ENCODE results near the gene MAD1L1.

The MAD1L1 gene

DNA sequence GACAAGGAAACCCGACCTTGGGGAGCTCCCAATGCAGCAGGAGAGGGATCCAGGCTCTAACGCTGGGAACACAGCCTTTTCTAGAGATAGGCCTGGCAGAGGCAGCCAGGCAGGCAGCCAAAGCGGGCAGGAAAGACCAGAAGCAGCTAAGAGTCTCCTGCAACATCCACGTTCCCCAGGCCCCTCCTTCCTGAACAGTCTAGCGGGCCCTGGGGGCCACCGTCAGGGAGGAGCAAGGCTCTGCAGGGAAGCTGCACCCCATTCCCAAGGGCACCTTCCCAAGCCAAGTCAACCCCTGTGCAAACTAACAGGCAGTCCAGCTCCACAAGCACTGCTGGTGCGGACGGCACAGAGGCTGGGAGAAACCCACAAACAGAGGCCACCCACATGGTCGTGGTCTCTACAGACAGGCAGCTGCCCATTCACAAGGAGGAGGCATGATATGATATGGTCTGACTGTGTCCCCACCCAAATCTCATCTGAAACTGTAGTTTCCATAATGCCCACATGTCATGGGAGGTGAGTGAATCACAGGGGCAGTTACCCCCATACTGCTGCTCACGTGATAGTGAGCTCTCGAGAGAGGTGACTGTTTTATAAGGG, 115.7 kb downstream of the MAD1L1 start:
- peak; percentile 27 for DNase-seq (ENCODE audit: low spot score)

- no peak for DNase-seq (ENCODE audit: low spot score)
Measured at GRCh38 chr7:2116448-2116810, 116.3 kb downstream of the MAD1L1 start.

GRCh38 chr7:2115760-2116447, 116.8 kb downstream of the MAD1L1 start:
- no peak for DNase-seq (ENCODE audit: low spot score)

- no peak for DNase-seq (ENCODE audit: low spot score)
Measured at GRCh38 chr7:2114926-2115759, 117.6 kb downstream of the MAD1L1 start.

DNA sequence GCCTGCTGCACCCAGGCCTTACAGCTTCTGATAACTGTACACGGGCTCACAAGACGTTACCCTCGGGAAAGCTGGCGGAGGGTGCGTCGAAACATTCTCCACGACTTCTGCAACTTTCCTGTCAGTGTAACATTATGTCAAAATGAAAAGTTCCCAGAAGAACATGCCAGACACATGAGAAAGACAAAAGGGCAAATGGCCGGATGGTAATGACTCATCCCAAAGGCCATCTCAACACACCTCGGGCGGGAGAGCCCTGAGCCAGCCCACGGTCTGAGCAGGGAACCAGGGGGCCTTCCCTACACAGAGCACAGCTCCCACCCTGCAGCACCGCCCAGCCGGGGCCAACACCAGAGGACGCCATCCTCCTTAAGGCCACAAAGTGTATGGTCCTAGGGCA, 118.7 kb downstream of the MAD1L1 start:
- no peak for DNase-seq (ENCODE audit: low spot score)

- no peak for DNase-seq (ENCODE audit: low spot score)
Measured at GRCh38 chr7:2112261-2113198, 120.2 kb downstream of the MAD1L1 start.

GRCh38 chr7:2111568-2111967, 121.2 kb downstream of the MAD1L1 start:
- no peak for DNase-seq (ENCODE audit: low spot score)

DNA sequence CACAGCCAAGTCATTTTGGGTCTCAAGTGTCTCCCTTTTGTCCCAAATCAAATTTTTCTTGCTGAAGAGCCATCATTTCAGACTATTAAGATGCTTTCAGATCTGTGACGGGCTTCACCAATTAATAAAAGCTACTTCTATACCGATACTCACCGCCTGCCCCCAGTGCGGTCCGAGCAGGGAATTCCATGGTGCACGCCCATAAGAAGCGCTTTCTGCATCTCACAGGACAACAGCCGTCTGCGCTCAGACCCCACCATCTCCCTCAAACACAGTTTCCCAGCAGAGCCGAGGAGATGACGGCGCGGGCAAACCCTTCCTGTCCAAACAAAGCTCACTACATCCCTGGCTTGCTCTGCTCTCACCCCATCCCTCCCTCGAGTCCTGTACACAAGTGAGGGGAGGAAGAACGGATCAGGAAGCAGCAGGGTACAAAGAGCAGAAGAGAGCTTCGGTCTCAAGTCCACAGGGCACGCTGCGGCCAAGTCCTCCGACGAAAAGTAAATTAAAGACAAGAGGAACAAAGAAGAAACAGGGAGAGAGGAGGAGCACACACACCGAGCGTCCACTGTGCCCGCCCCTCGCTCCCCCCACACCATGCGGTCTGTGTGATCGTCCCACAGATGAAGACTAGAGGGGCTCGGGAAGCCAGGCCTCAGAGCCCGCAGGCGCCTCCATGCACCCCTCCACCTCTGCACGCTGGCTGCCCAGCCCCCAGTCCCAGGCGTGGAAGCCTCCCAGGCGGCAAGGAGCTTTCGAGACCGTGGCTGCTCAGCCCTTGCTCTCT, 121.9 kb downstream of the MAD1L1 start:
- no peak for DNase-seq (ENCODE audit: low spot score)

DNA sequence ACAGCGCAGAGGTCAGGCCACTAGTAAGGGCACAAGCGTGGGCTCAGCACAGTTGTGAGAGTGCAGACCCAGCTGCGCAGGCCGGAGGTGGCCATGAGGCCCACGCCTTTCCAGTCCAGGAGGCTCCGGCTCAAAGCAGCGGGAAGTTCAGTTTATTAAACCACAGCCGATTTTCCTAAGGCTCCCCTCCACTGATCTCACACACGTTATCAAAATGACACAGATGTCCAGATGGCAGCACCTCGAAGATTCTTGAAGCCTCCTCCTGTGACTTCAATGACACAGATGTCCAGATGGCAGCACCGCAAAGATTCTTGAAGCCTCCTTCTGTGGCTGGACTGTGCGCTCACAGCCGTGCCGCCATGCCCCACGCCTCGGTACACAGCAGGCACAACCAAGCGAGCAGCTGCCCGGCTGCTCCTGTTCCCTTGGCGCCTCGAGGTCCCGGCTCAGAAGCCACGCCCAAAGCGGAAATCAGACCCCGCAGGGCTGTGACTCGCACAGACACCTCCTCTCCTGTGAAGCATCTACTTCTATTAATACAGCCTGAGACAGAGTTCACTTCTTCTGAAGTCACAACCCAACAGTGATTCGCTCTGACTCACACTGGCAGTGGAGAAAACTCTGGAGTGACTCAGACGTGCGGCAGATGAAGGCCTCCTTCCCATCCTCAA, 122.7 kb downstream of the MAD1L1 start:
- DNase-seq (ENCODE audit: low spot score) = peak; percentile 86

DNA sequence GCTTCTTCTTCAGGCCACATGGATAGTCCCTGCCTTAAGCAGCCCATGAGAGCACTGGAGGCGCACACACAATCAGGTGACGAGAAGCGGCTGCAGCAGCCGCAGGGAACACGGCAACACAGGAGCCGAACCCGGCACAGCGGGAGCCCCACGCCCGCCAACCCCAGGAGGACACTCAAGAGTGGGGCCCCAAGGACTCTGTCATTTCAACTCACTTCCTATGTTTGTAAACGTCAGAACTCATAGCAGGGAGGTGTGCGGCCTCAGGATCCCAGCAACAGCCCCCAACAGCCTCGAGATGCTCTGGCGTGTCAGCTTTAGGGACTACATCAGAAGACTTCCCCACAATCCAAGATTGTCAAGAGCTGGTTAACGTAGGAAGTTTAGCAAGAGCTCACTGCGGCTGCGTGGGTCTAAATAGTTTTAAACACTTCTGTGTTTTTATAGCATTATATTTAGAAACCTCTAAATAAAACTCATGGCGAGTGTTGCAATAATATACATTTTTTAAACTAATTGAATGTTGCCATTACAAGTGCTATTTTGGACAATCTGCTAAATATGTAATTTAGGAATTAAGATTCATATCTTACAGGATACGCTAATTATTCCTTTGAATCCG, 123.4 kb downstream of the MAD1L1 start:
- DNase-seq (ENCODE audit: low spot score) = peak; percentile 23

- DNase-seq (ENCODE audit: low spot score) = no peak
Measured at GRCh38 chr7:2108501-2109250, 124.1 kb downstream of the MAD1L1 start.

DNA sequence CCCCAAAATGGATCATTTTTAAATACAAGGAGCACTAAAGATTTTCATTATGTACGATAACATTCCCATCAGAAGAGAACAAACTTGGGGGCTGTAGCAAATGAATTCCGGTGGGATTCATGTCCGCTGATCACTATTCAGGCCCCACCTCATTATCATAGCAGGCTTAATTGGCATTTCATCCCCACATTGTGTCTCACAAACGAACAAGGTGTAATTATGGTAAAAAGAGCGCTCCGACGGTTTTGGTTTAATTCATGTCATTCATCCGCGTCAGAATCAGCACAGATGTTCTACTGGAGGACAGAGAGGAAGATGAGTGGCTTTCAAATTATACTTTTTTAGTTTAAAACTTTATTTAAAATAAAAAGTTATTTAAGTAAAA, 124.7 kb downstream of the MAD1L1 start:
- no peak for DNase-seq (ENCODE audit: low spot score)

DNA sequence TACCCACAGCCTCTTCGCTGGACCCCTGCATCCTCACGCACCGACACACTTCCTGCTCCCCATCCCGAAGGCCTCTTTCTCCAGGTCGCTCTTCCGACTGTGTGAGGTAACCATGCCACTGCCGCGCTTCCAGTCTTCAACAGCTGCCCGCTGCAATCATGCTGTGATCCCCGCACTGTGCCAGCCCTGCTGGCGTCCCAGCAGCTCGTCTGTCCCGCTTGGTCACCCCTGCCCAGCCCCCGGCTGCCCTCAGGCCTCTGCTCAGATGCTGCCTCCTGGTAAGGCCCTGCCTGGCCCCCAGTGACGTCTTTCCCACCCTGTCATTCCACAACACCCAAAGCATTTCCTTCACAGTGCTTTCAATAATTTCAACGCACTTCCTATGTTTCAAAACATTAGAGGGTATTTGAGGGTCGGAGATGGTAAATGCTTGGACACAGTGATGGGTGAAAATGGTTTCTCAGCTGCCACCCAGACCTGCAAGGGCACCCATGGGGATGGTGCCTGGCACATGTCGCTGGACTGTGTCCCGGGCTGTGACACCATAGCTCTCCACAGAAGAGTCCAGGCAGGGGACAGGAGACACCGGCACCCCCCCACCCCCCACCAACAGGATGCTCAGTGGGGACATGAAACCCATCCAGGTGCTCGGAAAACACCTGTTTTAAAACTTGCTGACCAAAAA, 125.2 kb downstream of the MAD1L1 start:
- DNase-seq (ENCODE audit: low spot score) = no peak

- DNase-seq (ENCODE audit: low spot score) = no peak
Measured at GRCh38 chr7:2106924-2107323, 125.8 kb downstream of the MAD1L1 start.

- no peak for DNase-seq (ENCODE audit: low spot score)
Measured at GRCh38 chr7:2106440-2106839, 126.3 kb downstream of the MAD1L1 start.

DNA sequence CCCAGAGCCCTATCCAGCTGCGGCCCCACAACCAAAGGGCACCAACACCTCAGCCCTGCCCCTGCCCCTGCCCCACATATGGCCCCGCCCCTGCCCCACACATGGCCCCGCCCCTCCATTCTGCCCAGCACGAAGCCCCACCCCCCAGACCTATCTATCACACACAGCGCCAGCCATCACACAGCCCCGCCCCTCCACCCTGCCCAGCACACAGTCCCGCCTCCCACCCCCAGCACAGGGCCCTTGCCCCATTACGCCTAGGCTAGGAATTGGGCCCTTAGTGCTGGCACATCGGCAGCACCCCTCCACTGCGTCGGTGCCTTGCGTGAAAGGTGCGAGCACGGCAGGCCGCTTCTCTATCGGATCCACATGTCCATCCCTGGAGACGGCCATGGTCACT, 126.8 kb downstream of the MAD1L1 start:
- peak; percentile 25 for DNase-seq (ENCODE audit: low spot score)

DNA sequence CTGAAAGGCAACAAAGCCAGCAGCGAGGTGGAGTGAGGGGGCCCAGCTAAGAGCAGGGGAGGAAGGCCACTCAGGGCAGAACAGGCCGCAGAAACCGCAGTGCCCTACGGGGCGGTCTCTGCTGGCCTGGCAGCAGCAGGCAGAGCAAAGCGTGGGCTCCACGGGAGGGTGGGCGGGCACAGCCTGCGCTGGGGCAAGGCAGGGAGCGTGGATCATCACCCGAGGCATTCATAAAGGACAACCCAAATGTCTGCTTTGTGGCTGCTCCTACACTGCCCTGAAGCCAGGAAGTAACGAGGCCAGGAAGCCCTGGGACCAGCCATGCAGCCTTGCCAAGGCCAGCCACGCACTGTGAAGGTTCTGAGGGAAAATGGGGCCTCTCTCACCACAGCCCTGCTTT, 127.5 kb downstream of the MAD1L1 start:
- no peak for DNase-seq (ENCODE audit: low spot score)

- no peak for DNase-seq (ENCODE audit: low spot score)
Measured at GRCh38 chr7:2104716-2105115, 128.0 kb downstream of the MAD1L1 start.
